ENCODE results near the gene GAS6. TPM values are rescaled to one million over a fixed set of nuclear protein-coding genes. Genes with fewer than 3 reads are reported as not detected.
"Not testable (repeated sequence)": the region's sequence is repeated elsewhere in the genome, so short reads cannot be mapped to it uniquely, and the experiment has no call there.

Gene GAS6
- total RNA-seq, result 41.3 and 70.0 TPM in 2 replicates

- Histone ChIP-seq H3K4me3 (ENCODE audit: low read depth, low read length) (peak within 1 kb of the TSS; percentile 66), H3K36me3 (ENCODE audit: control insufficient read depth, insufficient read depth, low read length) (peaks cover 4% of the 10 kb centered on the region), H3K27me3 (ENCODE audit: control insufficient read depth, insufficient read depth, low read length) (no peaks in the 10 kb centered on the region)
- TF ChIP-seq CTCF (IDR thresholded peaks at IDR 0.05; ENCODE audit: insufficient read depth, low read length, severe bottlenecking), result peak; percentile 32
- DNase-seq (ENCODE audit: low read depth) (no peak), FAIRE-seq (no peak)
Observed at GRCh38 chr13:113863524-113864272, at the start of gene GAS6. GAS6 (minus strand) TSS chr13:113864076; CDS start chr13:113863920, 156 bp downstream.

- DNase-seq (ENCODE audit: low read depth), result peak; percentile 80
- peak; percentile 50 for FAIRE-seq
- not testable (repeated sequence) for H3K4me3 ChIP-seq (ENCODE audit: low read depth, low read length); H3K36me3 ChIP-seq (ENCODE audit: control insufficient read depth, insufficient read depth, low read length); H3K27me3 ChIP-seq (ENCODE audit: control insufficient read depth, insufficient read depth, low read length)
Observed at GRCh38 chr13:113913408-113913807, 49.5 kb upstream of the GAS6 start.

GRCh38 chr13:113912596-113912995 is 48.7 kb upstream of the GAS6 start:
- no peak for TF ChIP-seq CTCF (IDR thresholded peaks at IDR 0.05; ENCODE audit: insufficient read depth, low read length, severe bottlenecking)
- Histone ChIP-seq H3K4me3 (ENCODE audit: low read depth, low read length) (no peak overlapping the region), H3K27me3 (ENCODE audit: control insufficient read depth, insufficient read depth, low read length) (no peaks in the 10 kb centered on the region), H3K36me3 (ENCODE audit: control insufficient read depth, insufficient read depth, low read length) (no peaks in the 10 kb centered on the region)
- DNase-seq (ENCODE audit: low read depth) (no peak), FAIRE-seq (no peak)

GRCh38 chr13:113907635-113908617 is 44.0 kb upstream of the GAS6 start:
- FAIRE-seq (no peak), DNase-seq (ENCODE audit: low read depth) (peak; percentile 61)
- Histone ChIP-seq H3K4me3 (ENCODE audit: low read depth, low read length) (no peak overlapping the region), H3K27me3 (ENCODE audit: control insufficient read depth, insufficient read depth, low read length) (no peaks in the 10 kb centered on the region), H3K36me3 (ENCODE audit: control insufficient read depth, insufficient read depth, low read length) (no peaks in the 10 kb centered on the region)
- no peak for TF ChIP-seq CTCF (IDR thresholded peaks at IDR 0.05; ENCODE audit: insufficient read depth, low read length, severe bottlenecking)

- no peak overlapping the region for H3K4me3 ChIP-seq (ENCODE audit: low read depth, low read length)
- no peak for FAIRE-seq
- TF ChIP-seq CTCF (IDR thresholded peaks at IDR 0.05; ENCODE audit: insufficient read depth, low read length, severe bottlenecking), result no peak
- H3K27me3 ChIP-seq (ENCODE audit: control insufficient read depth, insufficient read depth, low read length), result no peaks in the 10 kb centered on the region
- H3K36me3 ChIP-seq (ENCODE audit: control insufficient read depth, insufficient read depth, low read length), result no peaks in the 10 kb centered on the region
- no peak for DNase-seq (ENCODE audit: low read depth)
Observed at GRCh38 chr13:113906571-113906970, 42.7 kb upstream of the GAS6 start.

GRCh38 chr13:113905942-113906341 is 42.1 kb upstream of the GAS6 start:
- DNase-seq (ENCODE audit: low read depth) (no peak), FAIRE-seq (no peak)
- TF ChIP-seq CTCF (IDR thresholded peaks at IDR 0.05; ENCODE audit: insufficient read depth, low read length, severe bottlenecking), result no peak
- no peaks in the 10 kb centered on the region for H3K27me3 ChIP-seq (ENCODE audit: control insufficient read depth, insufficient read depth, low read length)
- no peaks in the 10 kb centered on the region for H3K36me3 ChIP-seq (ENCODE audit: control insufficient read depth, insufficient read depth, low read length)
- no peak overlapping the region for H3K4me3 ChIP-seq (ENCODE audit: low read depth, low read length)
